ENCODE measurements around the gene NRIP1. TPM values are rescaled to one million over a fixed set of nuclear protein-coding genes. Genes with fewer than 3 reads are reported as not detected.
"Not testable (repeated sequence)": the region's sequence is repeated elsewhere in the genome, so short reads cannot be mapped to it uniquely, and the experiment has no call there.

NRIP1 gene
- total RNA-seq, 2 experiments from 2014 or later, result 12.0 to 13.8 TPM

DNA sequence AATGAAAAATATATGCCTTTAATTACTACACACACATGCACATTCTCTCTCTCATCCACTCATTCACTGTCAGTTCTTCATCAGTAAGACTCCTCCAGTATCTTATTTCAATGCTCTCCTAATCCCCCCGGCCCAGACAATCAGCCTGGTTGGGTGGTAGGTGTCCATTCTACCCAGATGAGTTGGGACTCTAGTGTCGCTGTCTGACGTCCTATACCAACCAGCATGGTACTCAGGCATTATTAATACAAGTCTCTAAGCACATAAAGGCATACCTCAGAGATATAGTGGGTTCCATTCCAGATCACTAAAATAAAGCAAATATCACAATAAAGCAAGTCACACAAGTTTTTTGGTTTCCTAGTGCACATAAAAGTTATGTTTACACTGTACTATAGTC lies 19.8 kb downstream of the NRIP1 start:
- no peak for DNase-seq
- Mint-ChIP-seq H3K27me3 (no peaks in the 10 kb centered on the region), H3K4me1 (peaks cover 5% of the 10 kb centered on the region), H3K36me3 (ENCODE audit: low read depth) (peaks cover 23% of the 10 kb centered on the region), H3K9me3 (peaks cover 16% of the 10 kb centered on the region), H3K4me3 (no peak overlapping the region), H3K27ac (no peak overlapping the region)
- ChIA-PET CTCF (interaction anchor here (1.1 kb wide), 1 partner anchor 18 kb away, joined by 3 read pairs; no protein-coding TSS in a partner anchor), POLR2A (no interaction called here)

DNA sequence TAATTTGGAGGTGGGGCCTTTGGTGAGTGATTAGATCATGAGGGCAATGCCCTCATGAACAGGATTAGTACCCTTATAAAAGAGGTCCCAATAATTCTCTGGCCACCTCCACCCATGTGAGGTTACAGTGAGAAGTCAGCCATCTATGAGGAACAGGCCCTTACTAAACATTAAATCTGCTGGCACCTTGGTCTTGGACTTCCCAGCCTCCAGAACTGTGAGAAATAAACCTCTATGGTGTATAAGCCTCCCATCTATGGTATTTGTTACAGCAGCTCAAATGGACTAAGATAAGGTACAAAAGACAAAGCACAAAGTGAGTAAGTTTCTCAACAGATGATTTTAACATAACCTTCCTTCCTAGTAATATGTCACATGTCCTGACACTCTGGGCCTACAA lies 22.3 kb downstream of the NRIP1 start:
- DNase-seq, result no peak
- no peaks in the 10 kb centered on the region for H3K4me1 Mint-ChIP-seq
- POLR2A ChIA-PET, result no interaction called here
- H3K4me3 Mint-ChIP-seq, result no peak overlapping the region
- peaks cover 16% of the 10 kb centered on the region for H3K9me3 Mint-ChIP-seq
- H3K27ac Mint-ChIP-seq, result no peak overlapping the region
- CTCF ChIA-PET, result no interaction called here
- peaks cover 27% of the 10 kb centered on the region for H3K36me3 Mint-ChIP-seq (ENCODE audit: low read depth)
- H3K27me3 Mint-ChIP-seq, result no peaks in the 10 kb centered on the region

DNA sequence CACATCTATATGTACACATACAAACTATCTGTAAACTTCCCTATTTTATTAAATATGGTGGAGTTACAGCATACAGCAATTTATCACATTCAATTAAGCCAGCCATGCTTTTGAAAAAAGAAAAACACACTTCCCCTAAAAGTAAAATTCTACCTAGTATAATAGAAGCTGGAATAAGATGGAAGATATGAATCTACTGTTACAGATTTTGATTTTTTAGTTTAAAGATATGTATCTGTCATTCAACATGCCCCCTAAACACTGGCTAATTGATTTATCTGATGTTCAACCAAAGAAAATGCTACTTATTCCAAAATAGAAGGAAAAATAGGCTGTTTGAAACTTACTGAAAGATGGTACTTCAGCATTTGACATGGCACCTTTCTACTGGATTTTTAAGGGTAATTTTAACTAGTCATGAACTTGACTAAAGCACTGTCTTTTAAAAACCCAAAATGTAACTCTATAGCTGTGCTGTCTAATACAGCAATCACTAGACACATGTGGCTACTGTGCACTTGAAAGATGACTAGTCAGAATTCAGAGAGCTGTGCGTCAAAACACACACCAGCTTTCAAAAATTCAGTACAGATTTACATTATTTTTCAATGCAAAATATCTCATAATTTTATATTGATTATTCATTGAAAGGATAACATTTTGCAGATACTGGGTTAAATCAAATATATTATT lies 25.0 kb downstream of the NRIP1 start:
- ChIA-PET POLR2A (no interaction called here), CTCF (no interaction called here)
- Mint-ChIP-seq H3K27ac (no peak overlapping the region), H3K36me3 (ENCODE audit: low read depth) (peaks cover 17% of the 10 kb centered on the region), H3K4me1 (peaks cover 1% of the 10 kb centered on the region), H3K4me3 (no peak overlapping the region), H3K9me3 (peaks cover 3% of the 10 kb centered on the region), H3K27me3 (no peaks in the 10 kb centered on the region)
- DNase-seq, result no peak

DNA sequence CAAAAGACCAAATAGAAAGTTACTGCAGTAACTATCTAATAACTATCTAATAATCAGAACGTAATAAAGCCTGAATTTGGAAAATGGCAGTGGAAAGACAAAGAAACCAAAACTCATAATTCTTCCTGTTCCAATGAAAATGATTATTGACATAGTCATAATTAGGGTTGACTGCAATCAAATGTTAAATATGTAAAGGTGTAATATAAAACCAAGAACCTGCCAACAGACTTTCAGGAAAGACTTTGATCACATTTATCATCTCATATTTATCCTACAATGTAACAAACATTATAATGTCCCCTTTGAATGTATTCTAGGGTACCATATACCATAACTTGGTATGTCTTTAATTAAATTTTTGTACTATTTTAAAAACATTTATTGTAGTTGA lies 26.9 kb downstream of the NRIP1 start:
- peaks cover 16% of the 10 kb centered on the region for H3K36me3 Mint-ChIP-seq (ENCODE audit: low read depth)
- peaks cover 3% of the 10 kb centered on the region for H3K9me3 Mint-ChIP-seq
- ChIA-PET CTCF (interaction anchor here (0.6 kb wide), 1 partner anchor 337 kb away, joined by 3 read pairs; no protein-coding TSS in a partner anchor), POLR2A (no interaction called here)
- H3K4me3 Mint-ChIP-seq, result no peak overlapping the region
- H3K27ac Mint-ChIP-seq, result no peak overlapping the region
- H3K4me1 Mint-ChIP-seq, result peaks cover 4% of the 10 kb centered on the region
- DNase-seq, result no peak
- H3K27me3 Mint-ChIP-seq, result no peaks in the 10 kb centered on the region

DNA sequence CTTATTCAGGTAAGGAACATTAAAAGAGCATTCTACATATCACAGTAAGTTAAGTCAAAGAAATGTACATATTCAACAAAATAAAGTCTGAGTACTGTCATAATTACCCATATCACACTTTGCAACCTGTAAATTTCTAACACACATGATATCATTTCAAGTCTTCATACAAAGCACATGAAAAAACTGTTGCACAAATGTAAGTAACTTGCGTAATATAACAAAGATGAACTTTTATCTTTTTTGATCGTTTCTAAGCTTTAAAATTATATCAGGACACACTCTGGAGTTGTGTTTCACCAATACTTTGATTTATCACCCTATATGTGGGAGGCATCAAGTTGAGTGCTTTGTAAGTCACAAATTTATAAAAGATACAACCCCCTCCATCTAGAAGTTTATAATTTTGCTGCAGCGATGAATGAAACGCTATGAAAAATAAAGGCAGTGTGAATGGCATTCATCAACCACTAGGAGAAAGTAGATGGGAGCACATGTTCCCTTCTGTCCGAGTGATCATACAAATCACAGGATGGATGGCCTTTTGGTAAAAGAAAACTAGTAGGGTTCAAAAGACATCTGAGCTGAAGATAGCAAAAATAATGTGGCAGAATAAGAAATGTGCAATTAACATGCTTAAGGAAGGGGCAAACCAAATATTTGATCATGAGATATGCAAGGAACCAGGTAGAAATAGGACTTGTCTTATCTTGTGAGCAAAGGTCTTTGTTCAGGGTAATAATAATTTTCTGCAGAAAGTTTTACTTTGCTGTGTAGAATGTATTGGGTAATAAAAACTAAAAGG lies 27.5 kb downstream of the NRIP1 start:
- DNase-seq, result no peak
- H3K4me3 Mint-ChIP-seq, result no peak overlapping the region
- ChIA-PET POLR2A (no interaction called here), CTCF (interaction anchor here (0.6 kb wide), 1 partner anchor 336 kb away, joined by 3 read pairs; no protein-coding TSS in a partner anchor)
- H3K27me3 Mint-ChIP-seq, result no peaks in the 10 kb centered on the region
- no peak overlapping the region for H3K27ac Mint-ChIP-seq
- no peaks in the 10 kb centered on the region for H3K9me3 Mint-ChIP-seq
- H3K4me1 Mint-ChIP-seq, result peaks cover 4% of the 10 kb centered on the region
- peaks cover 12% of the 10 kb centered on the region for H3K36me3 Mint-ChIP-seq (ENCODE audit: low read depth)

DNA sequence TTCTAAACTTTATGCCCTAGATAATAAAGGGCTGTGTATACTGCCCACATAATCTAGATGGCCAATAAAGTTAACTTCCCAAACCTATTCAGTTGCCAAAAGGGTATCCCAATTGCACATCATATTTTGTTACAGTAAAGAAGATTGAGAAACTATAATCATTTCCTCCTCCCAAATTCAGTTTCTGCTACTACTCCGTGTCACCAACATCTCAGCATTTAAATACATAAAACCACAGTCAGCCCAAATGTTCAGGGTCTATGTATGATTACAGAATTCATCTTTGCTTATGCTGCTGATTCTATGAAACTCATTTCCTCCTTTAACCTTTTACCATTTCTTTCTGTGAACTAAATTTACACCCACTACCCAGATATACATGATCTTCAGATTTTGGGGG lies 28.6 kb downstream of the NRIP1 start:
- Mint-ChIP-seq H3K36me3 (ENCODE audit: low read depth) (peaks cover 10% of the 10 kb centered on the region), H3K4me1 (peaks cover 6% of the 10 kb centered on the region), H3K4me3 (no peak overlapping the region), H3K27me3 (no peaks in the 10 kb centered on the region), H3K27ac (no peak overlapping the region), H3K9me3 (no peaks in the 10 kb centered on the region)
- CTCF ChIA-PET, result no interaction called here
- POLR2A ChIA-PET, result no interaction called here
- no peak for DNase-seq

DNA sequence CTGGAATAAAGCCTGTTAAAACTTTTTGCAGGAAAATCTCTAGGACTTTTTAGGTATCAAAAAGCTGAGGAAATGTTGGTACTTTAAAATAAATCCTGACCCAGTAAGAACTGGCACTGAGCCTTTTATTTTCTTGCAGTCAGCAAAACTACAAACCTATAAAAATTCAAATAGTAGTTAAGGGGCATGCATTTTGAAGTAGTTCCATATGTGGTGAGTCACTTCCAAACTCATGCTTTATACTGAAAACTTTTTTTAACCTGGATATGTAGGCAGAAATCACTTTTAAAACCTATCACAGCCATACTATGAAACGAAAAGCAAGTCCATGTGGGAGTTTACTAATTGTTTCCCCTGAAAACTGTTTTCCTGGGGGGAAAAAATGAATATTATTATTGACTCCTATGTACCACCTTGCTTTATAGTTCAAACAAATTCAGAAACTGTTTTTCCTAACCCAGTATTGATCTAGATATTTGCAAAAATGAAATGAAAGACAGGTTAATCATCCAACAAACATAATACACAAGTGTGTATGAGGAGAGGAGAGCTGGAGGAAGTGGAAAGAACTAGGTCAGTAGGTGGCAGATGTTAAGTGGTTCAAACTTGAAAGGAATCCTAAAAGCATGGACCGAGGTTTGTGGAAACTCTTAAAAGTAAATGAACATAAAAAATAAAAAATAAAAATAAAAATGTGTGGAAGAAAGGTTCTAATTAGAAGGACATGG lies 30.5 kb downstream of the NRIP1 start:
- ChIA-PET POLR2A (no interaction called here), CTCF (interaction anchor here (0.7 to 1.6 kb wide), 2 partner anchors 13 to 255 kb away, joined by 3 read pairs; no protein-coding TSS in a partner anchor)
- peaks cover 6% of the 10 kb centered on the region for H3K4me1 Mint-ChIP-seq
- H3K27me3 Mint-ChIP-seq, result no peaks in the 10 kb centered on the region
- H3K9me3 Mint-ChIP-seq, result no peaks in the 10 kb centered on the region
- DNase-seq, result no peak
- peaks cover 2% of the 10 kb centered on the region for H3K36me3 Mint-ChIP-seq (ENCODE audit: low read depth)
- no peak overlapping the region for H3K4me3 Mint-ChIP-seq
- no peak overlapping the region for H3K27ac Mint-ChIP-seq

DNA sequence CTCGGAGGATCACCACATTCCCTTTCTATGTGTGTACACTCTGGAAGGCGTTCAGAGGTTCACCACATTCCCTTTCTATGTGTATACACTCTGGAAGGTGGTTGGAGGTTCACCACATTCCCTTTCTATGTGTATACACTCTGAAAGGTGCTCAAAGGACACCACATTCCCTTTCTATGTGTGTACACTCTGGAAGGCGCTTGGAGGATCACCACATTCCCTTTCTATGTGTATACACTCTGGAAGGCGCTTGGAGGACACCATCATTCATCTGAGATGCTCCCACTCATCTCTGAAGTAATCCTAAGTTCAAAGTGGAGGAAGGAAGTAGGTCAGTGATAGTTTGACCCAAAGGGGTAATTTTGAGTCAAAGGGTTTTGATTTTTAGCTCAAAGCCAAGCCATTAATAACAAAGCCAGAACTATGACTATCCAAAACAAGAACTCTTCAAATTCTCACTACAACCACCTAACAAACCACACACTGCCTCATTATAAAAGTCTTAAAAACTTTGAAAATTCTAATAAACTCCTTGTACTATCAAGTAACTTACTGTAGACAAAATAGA lies 32.9 kb downstream of the NRIP1 start:
- POLR2A ChIA-PET, result no interaction called here
- no peak for DNase-seq
- CTCF ChIA-PET, result no interaction called here
- H3K4me3 Mint-ChIP-seq, result no peak overlapping the region
- peaks cover 6% of the 10 kb centered on the region for H3K4me1 Mint-ChIP-seq
- no peaks in the 10 kb centered on the region for H3K36me3 Mint-ChIP-seq (ENCODE audit: low read depth)
- H3K27me3 Mint-ChIP-seq, result no peaks in the 10 kb centered on the region
- no peaks in the 10 kb centered on the region for H3K9me3 Mint-ChIP-seq
- H3K27ac Mint-ChIP-seq, result no peak overlapping the region

DNA sequence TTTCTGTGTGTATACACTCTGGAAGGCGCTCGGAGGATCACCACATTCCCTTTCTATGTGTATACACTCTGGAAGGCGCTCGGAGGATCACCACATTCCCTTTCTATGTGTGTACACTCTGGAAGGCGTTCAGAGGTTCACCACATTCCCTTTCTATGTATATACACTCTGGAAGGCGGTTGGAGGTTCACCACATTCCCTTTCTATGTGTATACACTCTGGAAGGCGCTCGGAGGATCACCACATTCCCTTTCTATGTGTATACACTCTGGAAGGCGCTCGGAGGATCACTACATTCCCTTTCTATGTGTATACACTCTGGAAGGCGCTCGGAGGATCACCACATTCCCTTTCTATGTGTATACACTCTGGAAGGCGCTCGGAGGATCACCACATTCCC lies 33.4 kb downstream of the NRIP1 start:
- CTCF ChIA-PET; H3K9me3 Mint-ChIP-seq; H3K36me3 Mint-ChIP-seq (ENCODE audit: low read depth); H3K27me3 Mint-ChIP-seq; H3K27ac Mint-ChIP-seq; DNase-seq; H3K4me3 Mint-ChIP-seq; H3K4me1 Mint-ChIP-seq; POLR2A ChIA-PET: not testable (repeated sequence)

DNA sequence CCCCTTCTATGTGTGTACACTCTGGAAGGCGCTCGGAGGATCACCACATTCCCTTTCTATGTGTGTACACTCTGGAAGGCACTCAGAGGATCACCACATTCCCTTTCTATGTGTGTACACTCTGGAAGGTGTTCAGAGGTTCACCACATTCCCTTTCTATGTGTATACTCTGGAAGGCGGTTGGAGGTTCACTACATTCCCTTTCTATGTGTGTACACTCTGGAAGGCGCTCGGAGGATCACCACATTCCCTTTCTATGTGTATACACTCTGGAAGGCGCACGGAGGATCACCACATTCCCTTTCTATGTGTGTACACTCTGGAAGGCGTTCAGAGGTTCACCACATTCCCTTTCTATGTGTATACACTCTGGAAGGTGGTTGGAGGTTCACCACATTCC lies 33.9 kb downstream of the NRIP1 start:
- H3K27me3 Mint-ChIP-seq; H3K4me1 Mint-ChIP-seq; DNase-seq; H3K4me3 Mint-ChIP-seq; H3K9me3 Mint-ChIP-seq; CTCF ChIA-PET; H3K27ac Mint-ChIP-seq; POLR2A ChIA-PET; H3K36me3 Mint-ChIP-seq (ENCODE audit: low read depth): not testable (repeated sequence)

DNA sequence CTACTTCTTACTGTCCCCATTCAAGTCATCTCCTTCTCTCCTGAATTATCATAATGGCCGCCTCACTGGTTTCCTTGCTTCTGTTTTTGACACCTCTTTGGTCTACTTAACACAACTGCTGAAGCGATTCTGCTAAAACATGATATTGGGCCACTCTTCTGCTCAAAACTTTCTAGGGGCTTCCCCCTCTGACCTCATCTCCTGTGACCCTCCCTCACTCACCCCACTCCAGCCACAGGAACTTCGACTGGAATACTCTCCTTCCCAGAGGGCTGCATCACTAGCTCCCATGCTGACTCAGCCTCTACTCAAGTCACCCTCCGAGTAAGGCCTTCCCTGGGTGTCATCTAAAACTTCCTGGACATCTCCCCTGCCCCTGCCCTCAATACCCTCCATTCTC lies 35.7 kb downstream of the NRIP1 start:
- Mint-ChIP-seq H3K4me3 (no peak overlapping the region), H3K9me3 (no peaks in the 10 kb centered on the region), H3K27ac (no peak overlapping the region), H3K4me1 (peaks cover 2% of the 10 kb centered on the region), H3K36me3 (ENCODE audit: low read depth) (peaks cover 2% of the 10 kb centered on the region), H3K27me3 (no peaks in the 10 kb centered on the region)
- DNase-seq, result no peak
- POLR2A ChIA-PET, result no interaction called here
- CTCF ChIA-PET, result no interaction called here

DNA sequence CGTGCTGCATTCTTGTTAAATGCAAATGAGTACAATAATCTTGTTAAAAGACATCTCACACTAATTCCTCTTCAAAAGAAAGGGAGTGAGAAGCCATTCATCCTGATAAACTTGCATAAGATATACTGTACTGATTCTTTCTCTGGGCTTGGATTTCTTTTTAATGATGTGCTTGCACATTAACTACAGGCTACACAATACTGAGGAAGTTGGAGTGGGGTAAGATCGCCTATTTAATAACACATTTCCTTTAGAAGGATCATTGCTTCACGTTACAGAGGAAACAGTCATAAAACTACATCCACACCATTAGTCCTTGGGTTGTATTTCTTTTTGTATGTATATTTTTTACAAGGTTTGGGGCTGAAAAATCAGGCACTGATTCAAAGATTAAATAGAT lies 36.6 kb downstream of the NRIP1 start:
- no peak overlapping the region for H3K4me3 Mint-ChIP-seq
- H3K27ac Mint-ChIP-seq, result no peak overlapping the region
- H3K4me1 Mint-ChIP-seq, result peaks cover 2% of the 10 kb centered on the region
- peaks cover 2% of the 10 kb centered on the region for H3K36me3 Mint-ChIP-seq (ENCODE audit: low read depth)
- ChIA-PET POLR2A (no interaction called here), CTCF (no interaction called here)
- no peaks in the 10 kb centered on the region for H3K27me3 Mint-ChIP-seq
- H3K9me3 Mint-ChIP-seq, result no peaks in the 10 kb centered on the region
- DNase-seq, result no peak

DNA sequence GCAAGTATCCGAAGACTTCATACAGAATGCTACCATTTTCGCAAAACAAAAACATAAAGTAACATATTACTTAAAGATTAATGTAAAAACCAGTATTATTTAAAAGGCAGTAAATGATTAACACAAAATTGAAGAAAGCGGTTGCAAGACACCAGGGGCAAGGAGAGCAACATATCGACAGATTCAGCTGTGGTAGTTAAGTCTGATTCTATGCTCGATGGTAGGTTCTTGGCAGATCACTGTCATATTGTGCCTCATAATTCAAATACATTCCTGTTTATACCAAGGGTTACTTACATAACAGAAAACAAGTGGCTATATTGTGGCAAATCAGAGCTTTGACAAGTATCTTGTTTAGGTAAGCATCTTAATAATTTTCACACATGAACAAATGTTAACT lies 37.7 kb downstream of the NRIP1 start:
- peaks cover 2% of the 10 kb centered on the region for H3K9me3 Mint-ChIP-seq
- H3K27me3 Mint-ChIP-seq, result no peaks in the 10 kb centered on the region
- H3K27ac Mint-ChIP-seq, result no peak overlapping the region
- peaks cover 2% of the 10 kb centered on the region for H3K4me1 Mint-ChIP-seq
- POLR2A ChIA-PET, result no interaction called here
- peaks cover 10% of the 10 kb centered on the region for H3K36me3 Mint-ChIP-seq (ENCODE audit: low read depth)
- H3K4me3 Mint-ChIP-seq, result no peak overlapping the region
- no peak for DNase-seq
- CTCF ChIA-PET, result interaction anchor here (0.8 kb wide), 1 partner anchor 18 kb away, joined by 3 read pairs; no protein-coding TSS in a partner anchor
